A673 (cell line): ENCODE results near the gene FAM83B. TPM values are rescaled to one million over a fixed set of nuclear protein-coding genes. Genes with fewer than 3 reads are reported as not detected.

Source experiments
- BruUV-seq: library from RNA; stranded (reverse); fragments of 400-500 nt; replicated peaks from 2 replicates; lab custom pipeline; 2021; lab: Mats Ljungman, UMichigan
- CTCF ChIA-PET: fragments of 300-600 bp; sonication (Branson Sonifier 250); formaldehyde crosslinking; loops from one replicate; lab custom pipeline; 2022; ENCODE audit warnings: antibody characterized with exemption; lab: Charles Lee
- POLR2A ChIA-PET: fragments of 300-600 bp; sonication (Branson Sonifier 250); formaldehyde crosslinking; loops from one replicate; lab custom pipeline; 2022; ENCODE audit warnings: antibody characterized with exemption; ENCODE audit not compliant: low non-redundant PET; lab: Charles Lee
- DNase-seq: peaks from one replicate; pipeline ENCODE4 v3.0.0-alpha.2; 2015; ENCODE audit warnings: low spot score
- H3K27ac ChIP-seq: fragments of 200-600 bp; sonication (generic); 2 replicates; pipeline ENCODE4 v1.5.1; 2016; ENCODE audit warnings: mixed run types, low read depth, mild to moderate bottlenecking, mixed read lengths, antibody characterized with exemption, low read length; ENCODE audit not compliant: poor library complexity, severe bottlenecking
- H3K27me3 ChIP-seq: fragments of 200-600 bp; sonication (generic); replicated peaks from 2 replicates; pipeline ENCODE4 v1.6.1; 2017; ENCODE audit warnings: mixed run types, low read depth, mild to moderate bottlenecking, mixed read lengths, antibody characterized with exemption, low read length; ENCODE audit not compliant: insufficient read depth, poor library complexity
- H3K36me3 ChIP-seq: fragments of 200-600 bp; sonication (generic); 2 replicates; pipeline ENCODE4 v1.6.1; 2016; ENCODE audit warnings: mixed run types, mild to moderate bottlenecking, mixed read lengths, antibody characterized with exemption, low read length; ENCODE audit not compliant: insufficient read depth, poor library complexity, severe bottlenecking
- H3K4me1 ChIP-seq: fragments of 200-600 bp; sonication (generic); 2 replicates; pipeline ENCODE4 v1.6.1; 2017; ENCODE audit warnings: mixed run types, mild to moderate bottlenecking, mixed read lengths, antibody characterized with exemption, low read length; ENCODE audit not compliant: insufficient read depth, poor library complexity, severe bottlenecking
- H3K4me3 ChIP-seq: fragments of 200-600 bp; sonication (generic); 2 replicates; pipeline ENCODE4 v1.5.1; 2016; ENCODE audit warnings: low read depth, mixed run types, mild to moderate bottlenecking, mixed read lengths, low read length; ENCODE audit not compliant: poor library complexity, severe bottlenecking
- H3K9me3 ChIP-seq: fragments of 200-600 bp; sonication (generic); 2 replicates; pipeline ENCODE4 v1.6.1; 2016; ENCODE audit warnings: mixed run types, low read depth, mild to moderate bottlenecking, mixed read lengths, antibody characterized with exemption, low read length; ENCODE audit not compliant: poor library complexity, severe bottlenecking
- CTCF ChIP-seq: fragments of 300-800, 200-600 bp; sonication (generic); conservative IDR thresholded peaks from 2 replicates; pipeline ENCODE4 v1.5.1; 2017; ENCODE audit warnings: low read depth, mild to moderate bottlenecking, antibody characterized with exemption, low read length, moderate library complexity, mixed read lengths
- EZH2 ChIP-seq: fragments of 200-600 bp; sonication (generic); IDR thresholded peaks from 2 replicates; pipeline ENCODE4 v1.6.1; 2017; ENCODE audit warnings: borderline replicate concordance, low read depth, mild to moderate bottlenecking, mixed read lengths, antibody characterized with exemption, low read length; ENCODE audit not compliant: poor library complexity, severe bottlenecking
- intact Hi-C: fragments of 100-400 bp; cut with micrococcal nuclease; formaldehyde crosslinking; loops from one replicate; pipeline ENCODE4 v1.10.0; 2022; ENCODE audit not compliant: unreplicated experiment
- total RNA-seq: library from RNA; stranded (reverse); gene quantifications from 2 replicates; pipeline ENCODE4 v1.2.3, GENCODE V29; 2021

FAM83B gene
- total RNA-seq, 1 experiment from 2014 or later, result 0.41 TPM

- no peak for TF ChIP-seq EZH2
- TF ChIP-seq CTCF, result no peak
- CTCF ChIA-PET, result no interaction called here
- Histone ChIP-seq H3K36me3 (no peaks in the 10 kb centered on the region), H3K4me3 (no peak overlapping the region), H3K27ac (no peak overlapping the region), H3K27me3 (peaks cover 9% of the 10 kb centered on the region), H3K4me1 (peaks cover 11% of the 10 kb centered on the region), H3K9me3 (no peaks in the 10 kb centered on the region)
- no TSS peak for BruUV-seq
- POLR2A ChIA-PET, result no interaction called here
- intact Hi-C loops, result no loop called here
- DNase-seq, result no peak
Observed at GRCh38 chr6:54805077-54805476, 41.5 kb upstream of the FAM83B start.

- no peak for DNase-seq
- H3K4me3 ChIP-seq, result no peak overlapping the region
- peaks cover 8% of the 10 kb centered on the region for H3K4me1 ChIP-seq
- H3K9me3 ChIP-seq, result peaks cover 9% of the 10 kb centered on the region
- TF ChIP-seq EZH2 (no peak), CTCF (no peak)
- BruUV-seq, result no TSS peak
- ChIA-PET POLR2A (no interaction called here), CTCF (no interaction called here)
- no peak overlapping the region for H3K27ac ChIP-seq
- intact Hi-C loops, result loop anchor here (5.0 kb wide), 1 partner anchor 437 kb away; no protein-coding TSS in a partner anchor
- peaks cover 15% of the 10 kb centered on the region for H3K27me3 ChIP-seq
- H3K36me3 ChIP-seq, result no peaks in the 10 kb centered on the region
Observed at GRCh38 chr6:54810147-54810546, 36.4 kb upstream of the FAM83B start.

GRCh38 chr6:54813892-54814291 is 32.7 kb upstream of the FAM83B start:
- peak; percentile 68 for DNase-seq
- H3K27me3 ChIP-seq, result peaks cover 23% of the 10 kb centered on the region
- H3K27ac ChIP-seq, result no peak overlapping the region
- ChIA-PET CTCF (no interaction called here), POLR2A (no interaction called here)
- no peaks in the 10 kb centered on the region for H3K36me3 ChIP-seq
- peaks cover 8% of the 10 kb centered on the region for H3K4me1 ChIP-seq
- TF ChIP-seq EZH2 (no peak), CTCF (no peak)
- H3K4me3 ChIP-seq, result no peak overlapping the region
- no TSS peak for BruUV-seq
- H3K9me3 ChIP-seq, result peaks cover 9% of the 10 kb centered on the region
- intact Hi-C loops, result loop anchor here (5.0 kb wide), 1 partner anchor 433 kb away; no protein-coding TSS in a partner anchor
